Stimulated activated CD8-positive, alpha-beta memory T cell treated with anti-CD3 and anti-CD28 coated beads, Interleukin-2, amount 100 ng/mL, for 1 hour (primary cell): ENCODE measurements around the gene GBX1.

ENCODE experiments used
- DNase-seq, 2 donors: peaks; one replicate each; pipeline ENCODE4 v3.0.0-alpha.2; 2020; ENCODE audit warnings: low read depth in 2 of 2

GBX1 gene

GRCh38 chr7:151128144-151128543, 39.4 kb downstream of the GBX1 start:
- DNase-seq: no peak

GRCh38 chr7:151126491-151127137, 40.9 kb downstream of the GBX1 start:
- no peak for DNase-seq

- no peak for DNase-seq
Measured at GRCh38 chr7:151125846-151126481, 41.5 kb downstream of the GBX1 start.

GRCh38 chr7:151125470-151125845, 42.0 kb downstream of the GBX1 start:
- DNase-seq: no peak

GRCh38 chr7:151124899-151125399, 42.5 kb downstream of the GBX1 start:
- DNase-seq: no peak

GRCh38 chr7:151124481-151124880, 43.0 kb downstream of the GBX1 start:
- DNase-seq: no peak

GRCh38 chr7:151123822-151124464, 43.6 kb downstream of the GBX1 start:
- peak; percentile 63 to 70 for DNase-seq

GRCh38 chr7:151123158-151123821, 44.2 kb downstream of the GBX1 start:
- no peak for DNase-seq

- DNase-seq: no peak
Measured at GRCh38 chr7:151122796-151123157, 44.7 kb downstream of the GBX1 start.

- DNase-seq: no peak
Measured at GRCh38 chr7:151122276-151122675, 45.2 kb downstream of the GBX1 start.

- DNase-seq: no peak
Measured at GRCh38 chr7:151121380-151122170, 45.9 kb downstream of the GBX1 start.

- DNase-seq: no peak
Measured at GRCh38 chr7:151120896-151121295, 46.6 kb downstream of the GBX1 start.

GRCh38 chr7:151119902-151120301, 47.6 kb downstream of the GBX1 start:
- no peak for DNase-seq

GRCh38 chr7:151119055-151119415, 48.5 kb downstream of the GBX1 start:
- no peak for DNase-seq

GRCh38 chr7:151118108-151119054, 49.1 kb downstream of the GBX1 start:
- DNase-seq: no peak

- DNase-seq: peak; percentile 8 to 14
Measured at GRCh38 chr7:151117565-151117964, 49.9 kb downstream of the GBX1 start.

- no peak for DNase-seq
Measured at GRCh38 chr7:151116603-151117440, 50.7 kb downstream of the GBX1 start.

GRCh38 chr7:151115836-151116418, 51.6 kb downstream of the GBX1 start:
- DNase-seq: no peak

GRCh38 chr7:151115121-151115835, 52.2 kb downstream of the GBX1 start:
- no peak for DNase-seq
